Neutrophil (primary cell): ENCODE data around the gene ARHGAP25.
A peak's percentile ranks its signal among the peaks of the same experiment; 100 is the strongest.

Experiments
- H3K27ac ChIP-seq: fragments of 200-600 bp; sonication (generic); 2 replicates; pipeline ENCODE4 v1.5.1; 2016; ENCODE audit warnings: mild to moderate bottlenecking, moderate library complexity
- H3K27me3 ChIP-seq: fragments of 200-600 bp; sonication (generic); 2 replicates; pipeline ENCODE4 v1.6.0; 2016; ENCODE audit warnings: mild to moderate bottlenecking
- H3K36me3 ChIP-seq: fragments of 200-600 bp; sonication (generic); 2 replicates; pipeline ENCODE4 v1.5.1; 2017
- H3K4me1 ChIP-seq, 2 experiments: fragments of 200-600 bp in 1 of 2; sonication (generic) in 1 of 2; 1 replicate in 1 of 2; 2 replicates in 1 of 2; pipeline versions ENCODE4 v1.5.1 to v1.6.1; 2013 to 2016; ENCODE audit warnings: low read depth in 1 of 2, low read length in 1 of 2, mild to moderate bottlenecking in 1 of 2, moderate library complexity in 1 of 2; ENCODE audit not compliant: control insufficient read depth in 1 of 2, insufficient read depth in 1 of 2
- H3K4me3 ChIP-seq, 2 experiments: fragments of 200-600 bp in 1 of 2; sonication (generic) in 1 of 2; 1 replicate in 1 of 2; 2 replicates in 1 of 2; pipeline ENCODE4 v1.5.1; 2013 to 2016; ENCODE audit warnings: low read depth in 1 of 2, low read length in 1 of 2, mild to moderate bottlenecking in 1 of 2, moderate library complexity in 1 of 2
- H3K9me3 ChIP-seq: fragments of 200-600 bp; sonication (generic); 2 replicates; pipeline ENCODE4 v1.5.1; 2016
- TF ChIP-seq, protein P1 (sequence below): fragments of 200-600 bp; sonication (generic); IDR thresholded peaks from 2 replicates; pipeline ENCODE4 v1.5.1; 2016; ENCODE audit warnings: antibody characterized with exemption

Gene ARHGAP25

GRCh38 chr2:68833162-68833561 lies 98.6 kb downstream of the ARHGAP25 start:
- H3K36me3 ChIP-seq = peaks cover 3% of the 10 kb centered on the region
- no peaks in the 10 kb centered on the region for H3K9me3 ChIP-seq
- no peak overlapping the region for H3K4me3 ChIP-seq
- TF ChIP-seq, protein P1, sequence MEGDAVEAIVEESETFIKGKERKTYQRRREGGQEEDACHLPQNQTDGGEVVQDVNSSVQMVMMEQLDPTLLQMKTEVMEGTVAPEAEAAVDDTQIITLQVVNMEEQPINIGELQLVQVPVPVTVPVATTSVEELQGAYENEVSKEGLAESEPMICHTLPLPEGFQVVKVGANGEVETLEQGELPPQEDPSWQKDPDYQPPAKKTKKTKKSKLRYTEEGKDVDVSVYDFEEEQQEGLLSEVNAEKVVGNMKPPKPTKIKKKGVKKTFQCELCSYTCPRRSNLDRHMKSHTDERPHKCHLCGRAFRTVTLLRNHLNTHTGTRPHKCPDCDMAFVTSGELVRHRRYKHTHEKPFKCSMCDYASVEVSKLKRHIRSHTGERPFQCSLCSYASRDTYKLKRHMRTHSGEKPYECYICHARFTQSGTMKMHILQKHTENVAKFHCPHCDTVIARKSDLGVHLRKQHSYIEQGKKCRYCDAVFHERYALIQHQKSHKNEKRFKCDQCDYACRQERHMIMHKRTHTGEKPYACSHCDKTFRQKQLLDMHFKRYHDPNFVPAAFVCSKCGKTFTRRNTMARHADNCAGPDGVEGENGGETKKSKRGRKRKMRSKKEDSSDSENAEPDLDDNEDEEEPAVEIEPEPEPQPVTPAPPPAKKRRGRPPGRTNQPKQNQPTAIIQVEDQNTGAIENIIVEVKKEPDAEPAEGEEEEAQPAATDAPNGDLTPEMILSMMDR = no peak
- peak overlapping the region; percentile 98 for H3K27ac ChIP-seq
- H3K27me3 ChIP-seq = no peaks in the 10 kb centered on the region
- H3K4me1 ChIP-seq = peaks cover 100% of the 10 kb centered on the region in 2 experiments

DNA sequence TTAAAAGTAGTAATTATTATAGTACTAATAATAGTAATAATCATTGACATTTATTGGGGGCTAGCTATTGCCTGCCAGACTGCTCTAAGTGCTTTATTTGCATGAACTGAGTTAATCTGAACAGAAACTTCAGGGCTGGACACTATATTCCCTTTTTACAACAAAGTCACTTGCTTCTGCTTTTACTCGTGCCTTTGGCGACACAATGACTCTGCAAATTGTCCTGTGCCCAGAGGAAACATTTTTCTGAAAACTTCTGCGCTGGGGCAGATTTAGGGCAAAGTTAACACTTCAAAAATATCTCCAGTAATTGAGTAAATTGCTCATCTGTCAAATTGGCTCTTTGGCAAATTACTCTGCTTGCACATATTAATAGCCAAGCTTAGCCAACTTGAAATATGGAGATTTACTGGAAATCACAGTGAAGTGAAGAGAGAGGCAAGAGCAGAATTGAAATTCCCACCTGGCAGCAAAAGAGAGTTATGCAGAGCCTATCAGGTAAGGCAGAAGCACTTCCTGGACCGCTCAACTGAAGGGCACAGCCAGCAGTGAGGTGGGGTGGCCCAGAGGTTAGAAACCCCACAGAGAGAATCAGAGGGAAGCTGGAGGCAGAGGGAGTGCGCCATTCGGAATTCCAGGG lies 100.2 kb downstream of the ARHGAP25 start:
- TF ChIP-seq, protein P1 = no peak

GRCh38 chr2:68835621-68836020 lies 101.0 kb downstream of the ARHGAP25 start:
- no peaks in the 10 kb centered on the region for H3K36me3 ChIP-seq
- no peaks in the 10 kb centered on the region for H3K27me3 ChIP-seq
- peaks cover 80 to 91% of the 10 kb centered on the region in 2 experiments for H3K4me1 ChIP-seq
- TF ChIP-seq, protein P1 = no peak
- H3K9me3 ChIP-seq = no peaks in the 10 kb centered on the region
- peak overlapping the region; percentile 98 for H3K27ac ChIP-seq
- peak overlapping the region; percentile 6 to 45 for H3K4me3 ChIP-seq

More for the DNA sequence above, 100.2 kb downstream of the ARHGAP25 start:
- no peaks in the 10 kb centered on the region for H3K9me3 ChIP-seq
- H3K27me3 ChIP-seq = no peaks in the 10 kb centered on the region
- peak overlapping the region; percentile 6 to 45 for H3K4me3 ChIP-seq
- H3K27ac ChIP-seq = peak overlapping the region; percentile 98
- H3K36me3 ChIP-seq = no peaks in the 10 kb centered on the region
- peaks cover 88 to 99% of the 10 kb centered on the region in 2 experiments for H3K4me1 ChIP-seq

- H3K4me3 ChIP-seq = peak overlapping the region in 1 of 2 experiments; percentile 26
- no peaks in the 10 kb centered on the region for H3K27me3 ChIP-seq
- no peaks in the 10 kb centered on the region for H3K9me3 ChIP-seq
- peak overlapping the region; percentile 98 for H3K27ac ChIP-seq
- peaks cover 63 to 74% of the 10 kb centered on the region in 2 experiments for H3K4me1 ChIP-seq
- H3K36me3 ChIP-seq = no peaks in the 10 kb centered on the region
- TF ChIP-seq, protein P1 = peak; percentile 85
Measured at GRCh38 chr2:68837164-68837860, 102.7 kb downstream of the ARHGAP25 start.

GRCh38 chr2:68837861-68838341 lies 103.3 kb downstream of the ARHGAP25 start:
- H3K27ac ChIP-seq = peak overlapping the region; percentile 98
- no peaks in the 10 kb centered on the region for H3K9me3 ChIP-seq
- H3K27me3 ChIP-seq = no peaks in the 10 kb centered on the region
- no peaks in the 10 kb centered on the region for H3K36me3 ChIP-seq
- TF ChIP-seq, protein P1 = no peak
- peaks cover 57 to 68% of the 10 kb centered on the region in 2 experiments for H3K4me1 ChIP-seq
- H3K4me3 ChIP-seq = peak overlapping the region in 1 of 2 experiments; percentile 26
